SHP77 treated with DMSO at 0.1 percent for 48 hours (cell line): ENCODE measurements around the gene CPT1A.

Experiments used
- DNase-seq: peaks from one replicate; lab custom pipeline; 2025; lab: John Stamatoyannopoulos, UW

The CPT1A gene

GRCh38 chr11:68710409-68710808 lies 131.3 kb downstream of the CPT1A start:
- no peak for DNase-seq

DNA sequence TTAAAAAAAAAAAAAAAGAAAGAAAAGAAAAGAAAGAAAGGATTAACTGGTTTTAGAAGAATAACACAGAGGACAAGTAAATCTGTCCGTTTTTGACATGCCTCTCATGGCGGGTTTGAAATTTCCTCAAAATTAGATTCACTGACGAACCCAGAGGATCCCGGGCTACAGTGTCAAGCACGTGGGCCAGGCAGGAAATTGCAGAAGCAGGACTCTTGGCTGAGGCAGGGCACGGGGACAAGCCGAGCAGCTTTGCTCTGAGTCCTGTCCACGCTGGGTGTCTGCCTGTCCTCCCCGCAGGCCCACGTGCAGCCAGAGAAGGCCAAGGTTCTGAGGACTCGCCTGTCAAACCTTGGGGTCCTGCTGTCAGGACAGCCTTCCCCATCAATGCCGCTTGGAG lies 132.7 kb downstream of the CPT1A start:
- DNase-seq = no peak

GRCh38 chr11:68707527-68707926 lies 134.2 kb downstream of the CPT1A start:
- DNase-seq = no peak

GRCh38 chr11:68704887-68705286 lies 136.8 kb downstream of the CPT1A start:
- no peak for DNase-seq
